Erythroblast (primary cell): ENCODE measurements around the gene OBP2B.

Source experiments
- GATA1 ChIP-seq: IDR thresholded peaks from 2 replicates; pipeline ENCODE4 v1.6.1; 2011; ENCODE audit warnings: low read depth, mild to moderate bottlenecking, control low read depth, low read length, moderate library complexity
- POLR2A ChIP-seq: IDR thresholded peaks from 2 replicates; pipeline ENCODE4 v1.6.1; 2011; ENCODE audit warnings: mild to moderate bottlenecking, low read length

DNA sequence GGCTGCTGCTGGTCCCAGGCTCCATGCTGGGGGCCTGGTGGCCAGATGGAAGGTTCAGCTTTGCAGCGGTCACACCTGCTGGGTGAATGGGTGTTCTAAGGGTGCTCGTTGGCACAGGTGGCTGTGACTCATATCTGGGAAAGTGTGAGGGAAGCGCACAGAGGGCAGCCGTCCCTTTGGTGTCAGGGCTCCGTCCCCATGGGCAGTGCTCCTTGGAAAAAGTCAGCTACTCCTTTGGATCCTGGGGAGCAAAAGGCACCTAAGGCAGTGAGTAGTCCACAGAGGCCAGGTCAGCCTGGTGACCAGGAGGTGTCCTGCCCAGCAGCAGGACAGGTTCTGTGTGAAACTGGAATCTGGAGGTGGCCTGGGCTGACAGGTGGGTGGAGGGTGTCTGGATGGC, 26.9 kb downstream of the OBP2B start:
- TF ChIP-seq POLR2A (no peak), GATA1 (no peak)
